Parathyroid adenoma (tissue), 2 donors: ENCODE results near the gene FAM114A2.

Experiments
- H2AFZ ChIP-seq: fragments of 300-600 bp; sonication (generic); one replicate; pipeline ENCODE4 v1.7.0; 2017; ENCODE audit warnings: antibody characterized with exemption, mild to moderate bottlenecking
- H3K27ac ChIP-seq: fragments of 300-600 bp; sonication (generic); one replicate; pipeline ENCODE4 v1.7.0; 2017
- H3K27me3 ChIP-seq: fragments of 300-600 bp; sonication (generic); one replicate; pipeline ENCODE4 v1.7.0; 2017; ENCODE audit warnings: low read length; ENCODE audit not compliant: control insufficient read depth, insufficient read depth
- H3K36me3 ChIP-seq: fragments of 300-600 bp; sonication (generic); one replicate; pipeline ENCODE4 v1.7.0; 2017; ENCODE audit warnings: low read length; ENCODE audit not compliant: control insufficient read depth, insufficient read depth
- H3K4me1 ChIP-seq: fragments of 300-600 bp; sonication (generic); one replicate; pipeline ENCODE4 v1.7.0; 2017; ENCODE audit warnings: control low read depth
- H3K4me2 ChIP-seq: fragments of 300-600 bp; sonication (generic); one replicate; pipeline ENCODE4 v1.7.0; 2017; ENCODE audit warnings: low read length
- H3K4me3 ChIP-seq: fragments of 300-600 bp; sonication (generic); one replicate; pipeline ENCODE4 v1.7.0; 2017; ENCODE audit warnings: low read depth, low read length
- H3K79me2 ChIP-seq: fragments of 300-600 bp; sonication (generic); one replicate; pipeline ENCODE4 v1.7.0; 2017; ENCODE audit warnings: control low read depth
- H3K9ac ChIP-seq: fragments of 300-600 bp; sonication (generic); one replicate; pipeline ENCODE4 v1.7.0; 2017; ENCODE audit warnings: mild to moderate bottlenecking
- H3K9me3 ChIP-seq: fragments of 300-600 bp; sonication (generic); one replicate; pipeline ENCODE4 v1.7.0; 2017; ENCODE audit warnings: low read length; ENCODE audit not compliant: control insufficient read depth
- CTCF ChIP-seq: fragments of 300-600 bp; sonication (generic); IDR thresholded peaks from one replicate; pipeline ENCODE4 v1.7.0; 2017; ENCODE audit warnings: antibody characterized with exemption, mild to moderate bottlenecking
- donor health status: primary hyperparathyroidism.

Gene FAM114A2

DNA sequence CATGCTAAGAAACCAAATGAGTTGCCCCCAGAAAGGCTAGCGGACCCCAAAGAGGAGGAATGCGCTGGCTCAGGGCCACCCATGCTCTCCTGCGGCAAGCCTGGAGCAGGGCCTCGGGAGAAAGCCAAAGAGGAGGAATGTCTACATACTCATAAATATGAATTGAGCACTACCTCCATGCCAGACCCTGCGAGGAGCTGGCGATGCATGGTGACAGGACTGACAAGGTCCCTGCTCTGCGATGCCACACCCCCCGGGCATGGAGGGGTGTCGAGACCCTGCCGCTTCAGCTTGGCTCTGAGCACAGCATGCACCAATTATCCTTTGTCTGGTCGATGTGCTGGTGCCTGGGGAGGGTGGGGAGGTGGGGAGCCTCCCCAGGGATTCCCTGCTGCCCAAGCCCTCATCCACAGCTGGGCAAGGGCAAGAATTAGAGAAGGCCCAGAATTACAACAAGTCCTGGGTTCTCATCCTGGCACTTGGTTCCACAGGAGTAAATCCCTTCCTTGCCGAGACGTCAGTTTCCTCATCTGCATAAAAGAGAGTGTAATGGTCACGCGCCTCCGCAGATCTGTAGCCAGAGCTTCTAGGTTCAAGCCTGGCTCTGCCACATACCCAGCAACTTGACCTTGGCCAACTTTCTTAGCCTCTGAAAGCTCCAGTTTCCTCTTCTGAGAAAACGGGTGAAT is 74.4 kb downstream of the FAM114A2 start:
- H3K4me2 ChIP-seq = no peak overlapping the region
- no peaks in the 10 kb centered on the region for H3K4me1 ChIP-seq
- H3K27me3 ChIP-seq = no peaks in the 10 kb centered on the region
- no peaks in the 10 kb centered on the region for H3K9me3 ChIP-seq
- no peak overlapping the region for H3K4me3 ChIP-seq
- no peak for TF ChIP-seq CTCF
- H3K36me3 ChIP-seq = no peaks in the 10 kb centered on the region
- H3K79me2 ChIP-seq = no peaks in the 10 kb centered on the region
- no peak overlapping the region for H3K9ac ChIP-seq
- H3K27ac ChIP-seq = no peak overlapping the region
- no peak overlapping the region for H2AFZ ChIP-seq

- Histone ChIP-seq H3K4me1 (no peaks in the 10 kb centered on the region), H3K27ac (no peak overlapping the region), H3K4me3 (no peak overlapping the region), H3K27me3 (no peaks in the 10 kb centered on the region), H3K36me3 (no peaks in the 10 kb centered on the region), H3K4me2 (no peak overlapping the region), H3K9ac (no peak overlapping the region), H3K9me3 (no peaks in the 10 kb centered on the region), H3K79me2 (no peaks in the 10 kb centered on the region), H2AFZ (no peak overlapping the region)
- TF ChIP-seq CTCF = no peak
Measured at GRCh38 chr5:153960269-153961215, 78.2 kb downstream of the FAM114A2 start.

- Histone ChIP-seq H3K27ac (no peak overlapping the region), H3K9me3 (no peaks in the 10 kb centered on the region), H3K79me2 (no peaks in the 10 kb centered on the region), H3K4me1 (no peaks in the 10 kb centered on the region), H2AFZ (no peak overlapping the region), H3K36me3 (no peaks in the 10 kb centered on the region), H3K27me3 (no peaks in the 10 kb centered on the region), H3K4me2 (no peak overlapping the region), H3K4me3 (no peak overlapping the region), H3K9ac (no peak overlapping the region)
- no peak for TF ChIP-seq CTCF
Measured at GRCh38 chr5:153959134-153959957, 79.4 kb downstream of the FAM114A2 start.

DNA sequence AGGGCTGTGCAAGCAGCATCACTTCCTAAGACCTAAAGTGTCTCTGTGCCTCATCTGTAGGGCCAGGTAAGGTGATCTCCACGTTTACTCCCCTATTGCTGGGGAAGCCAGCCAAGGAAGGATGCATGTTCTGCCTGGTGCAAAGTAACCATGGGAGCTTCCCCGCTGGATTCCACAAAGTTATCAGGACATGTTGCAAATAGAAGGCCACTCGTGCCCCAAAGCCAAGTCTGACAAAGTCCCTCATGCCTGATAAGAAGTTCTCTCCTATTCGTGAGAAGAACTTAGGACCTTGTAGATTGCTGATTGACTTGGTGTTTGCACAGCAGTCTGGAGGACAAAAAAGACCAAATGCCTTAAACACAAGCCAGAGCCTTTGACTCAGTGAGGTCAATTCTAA is 81.5 kb downstream of the FAM114A2 start:
- Histone ChIP-seq H2AFZ (no peak overlapping the region), H3K79me2 (no peaks in the 10 kb centered on the region), H3K27ac (no peak overlapping the region), H3K27me3 (no peaks in the 10 kb centered on the region), H3K4me2 (no peak overlapping the region), H3K9ac (no peak overlapping the region), H3K4me1 (no peaks in the 10 kb centered on the region), H3K36me3 (no peaks in the 10 kb centered on the region), H3K9me3 (no peaks in the 10 kb centered on the region), H3K4me3 (no peak overlapping the region)
- TF ChIP-seq CTCF = no peak
